ENCODE measurements around the gene SLC25A6.
"Not testable (repeated sequence)": the region's sequence is repeated elsewhere in the genome, so short reads cannot be mapped to it uniquely, and the experiment has no call there.

The SLC25A6 gene

GRCh38 chrX:1407035-1407434 lies 15.1 kb upstream of the SLC25A6 start:
- no peak for DNase-seq (ENCODE audit: low spot score)
- no peak for TF ChIP-seq CTCF (IDR thresholded peaks at IDR 0.05; ENCODE audit: extremely low read depth, missing control alignments)

- DNase-seq (ENCODE audit: low spot score) = not testable (repeated sequence)
These were observed 13.9 kb upstream of the SLC25A6 start for GRCh38 chrX:1405769-1406168.

- DNase-seq (ENCODE audit: low spot score) = not testable (repeated sequence)
These were observed 12.0 kb upstream of the SLC25A6 start for GRCh38 chrX:1403867-1404266.

- DNase-seq (ENCODE audit: low spot score) = no peak
These were observed 11.3 kb upstream of the SLC25A6 start for GRCh38 chrX:1403228-1403627.

GRCh38 chrX:1401611-1402430 lies 9.9 kb upstream of the SLC25A6 start:
- no peak for DNase-seq (ENCODE audit: low spot score)
- TF ChIP-seq CTCF (IDR thresholded peaks at IDR 0.05; ENCODE audit: extremely low read depth, missing control alignments) = no peak

More at GRCh38 chrX:1403228-1403627, 11.3 kb upstream of the SLC25A6 start:
- TF ChIP-seq CTCF (IDR thresholded peaks at IDR 0.05; ENCODE audit: extremely low read depth, missing control alignments) = no peak

- TF ChIP-seq CTCF (IDR thresholded peaks at IDR 0.05; ENCODE audit: extremely low read depth, missing control alignments) = no peak
- no peak for DNase-seq (ENCODE audit: low spot score)
These were observed 9.0 kb upstream of the SLC25A6 start for GRCh38 chrX:1400742-1401471.

GRCh38 chrX:1400049-1400448 lies 8.1 kb upstream of the SLC25A6 start:
- TF ChIP-seq CTCF (IDR thresholded peaks at IDR 0.05; ENCODE audit: extremely low read depth, missing control alignments) = no peak
- DNase-seq (ENCODE audit: low spot score) = no peak

- no peak for TF ChIP-seq CTCF (IDR thresholded peaks at IDR 0.05; ENCODE audit: extremely low read depth, missing control alignments)
- no peak for DNase-seq (ENCODE audit: low spot score)
These were observed 6.8 kb upstream of the SLC25A6 start for GRCh38 chrX:1398431-1399340.
